GM18909 (cell line): Measurements from ENCODE around the gene SLC35F4.
"Not testable (repeated sequence)": the region's sequence is repeated elsewhere in the genome, so short reads cannot be mapped to it uniquely, and the experiment has no call there.

ENCODE experiments used
- ATAC-seq: cut with Tn5 transposase; IDR thresholded peaks from one replicate; pipeline ENCODE4 v1.9.1; 2021; ENCODE audit warnings: mild to moderate bottlenecking; ENCODE audit not compliant: unreplicated experiment, poor library complexity

The SLC35F4 gene

GRCh38 chr14:57735276-57735675 lies 130.6 kb downstream of the SLC35F4 start:
- no peak for ATAC-seq

GRCh38 chr14:57732463-57733285 lies 133.2 kb downstream of the SLC35F4 start:
- no peak for ATAC-seq

DNA sequence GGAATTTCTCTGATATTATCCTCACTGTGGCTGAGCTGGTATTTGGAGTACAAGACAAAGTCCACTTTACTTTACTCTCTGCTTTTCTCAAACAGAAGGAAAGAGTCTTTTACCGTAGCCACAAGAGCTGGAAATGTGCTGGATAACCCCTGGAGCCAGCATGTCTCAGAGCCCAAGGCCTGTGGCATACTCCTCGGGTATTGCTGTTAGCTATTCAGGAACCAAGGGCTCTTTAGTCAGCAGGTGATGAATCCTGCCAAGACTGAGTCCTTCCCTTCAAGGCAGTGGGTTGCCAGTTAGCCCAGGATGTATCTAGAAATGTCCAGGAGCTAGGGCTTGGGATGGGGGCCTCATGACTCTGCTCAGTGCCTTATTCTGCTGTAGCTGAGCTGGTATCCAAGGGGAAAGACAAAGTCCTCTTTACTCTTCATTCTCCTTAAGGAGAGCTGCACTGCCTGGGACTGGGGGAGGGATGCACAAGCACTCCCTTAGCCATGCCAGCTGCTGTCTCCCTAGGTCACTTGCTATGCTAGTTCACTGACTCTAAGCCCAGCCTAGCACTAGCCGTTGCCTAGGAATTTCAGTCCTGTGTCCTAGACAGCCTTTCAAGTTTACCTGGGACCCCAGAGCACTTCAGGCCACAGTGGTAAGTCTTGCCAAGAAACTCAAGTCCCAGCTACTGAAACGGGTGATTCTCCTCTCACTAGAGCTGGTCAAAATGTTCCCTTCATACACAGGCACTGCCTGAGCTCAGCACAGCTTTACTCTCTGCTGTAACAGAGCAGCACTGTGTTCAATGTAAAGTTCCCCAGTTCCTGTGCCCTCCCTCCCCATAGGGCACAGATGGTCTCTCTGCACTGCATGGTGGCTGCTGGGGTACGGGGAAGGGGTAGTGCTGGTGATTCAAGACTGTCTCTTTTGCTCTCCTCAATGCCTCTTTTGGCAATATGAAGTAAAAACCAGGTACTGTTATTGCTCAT lies 136.4 kb downstream of the SLC35F4 start:
- no peak for ATAC-seq

- no peak for ATAC-seq
Observed at GRCh38 chr14:57725399-57726077, 140.4 kb downstream of the SLC35F4 start.

DNA sequence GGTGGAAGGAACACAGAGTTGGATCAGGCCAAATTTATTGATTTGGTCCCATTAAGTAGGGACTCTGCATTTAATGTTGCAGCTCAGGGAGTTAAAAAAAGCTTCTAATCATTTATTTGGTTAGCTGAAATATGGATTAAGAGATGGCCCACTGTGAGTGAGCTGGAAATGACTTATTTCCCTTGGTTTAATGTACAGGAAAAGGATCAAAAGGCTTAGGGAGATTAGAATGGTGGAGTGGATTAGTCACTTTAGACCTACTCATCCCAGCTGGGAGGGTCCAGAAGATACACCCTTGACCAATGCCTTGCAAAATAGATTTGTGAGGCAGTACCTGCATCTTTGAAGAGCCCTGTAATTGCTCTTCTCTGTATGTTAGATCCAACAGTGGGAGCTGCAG lies 143.8 kb downstream of the SLC35F4 start:
- not testable (repeated sequence) for ATAC-seq

DNA sequence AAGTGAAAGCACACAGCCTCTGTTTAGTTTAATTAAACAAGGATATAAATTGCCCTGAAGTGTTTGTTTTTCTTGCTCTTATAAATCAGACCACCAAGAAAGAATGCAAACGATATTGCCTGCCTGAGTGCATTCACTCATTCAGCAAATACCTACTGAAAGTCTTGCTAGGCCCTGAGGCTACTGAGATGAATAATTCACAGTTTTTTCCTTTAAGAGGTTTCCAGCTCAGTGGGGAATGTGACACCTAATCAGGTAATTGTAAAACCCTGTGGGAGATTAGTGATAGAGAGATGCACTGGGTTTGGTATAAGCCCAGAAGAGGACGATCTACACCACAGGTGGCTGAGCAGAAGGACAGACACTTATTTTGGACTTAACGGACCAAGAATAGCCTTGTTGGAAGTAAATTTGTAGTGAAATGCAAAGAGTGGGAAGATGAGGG lies 151.4 kb downstream of the SLC35F4 start:
- ATAC-seq: no peak

DNA sequence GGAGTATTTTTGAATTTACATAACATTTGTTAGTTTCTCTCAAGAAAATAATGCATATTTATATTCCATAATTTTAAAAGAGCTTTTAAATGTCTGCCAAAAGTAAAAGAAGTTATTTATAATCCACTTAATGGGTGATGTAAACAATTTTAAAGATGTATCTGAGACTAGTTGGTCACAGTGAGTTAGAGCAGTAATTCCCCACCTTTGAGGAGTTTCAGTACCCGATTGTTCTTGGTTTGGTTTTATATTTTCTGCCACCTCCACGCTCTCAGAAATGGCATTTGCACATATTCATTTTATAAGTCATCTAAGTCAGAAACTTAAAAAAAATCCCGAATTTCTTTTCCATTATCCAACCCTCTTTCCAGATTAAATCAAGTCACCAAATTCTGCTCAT lies 153.2 kb downstream of the SLC35F4 start:
- no peak for ATAC-seq

DNA sequence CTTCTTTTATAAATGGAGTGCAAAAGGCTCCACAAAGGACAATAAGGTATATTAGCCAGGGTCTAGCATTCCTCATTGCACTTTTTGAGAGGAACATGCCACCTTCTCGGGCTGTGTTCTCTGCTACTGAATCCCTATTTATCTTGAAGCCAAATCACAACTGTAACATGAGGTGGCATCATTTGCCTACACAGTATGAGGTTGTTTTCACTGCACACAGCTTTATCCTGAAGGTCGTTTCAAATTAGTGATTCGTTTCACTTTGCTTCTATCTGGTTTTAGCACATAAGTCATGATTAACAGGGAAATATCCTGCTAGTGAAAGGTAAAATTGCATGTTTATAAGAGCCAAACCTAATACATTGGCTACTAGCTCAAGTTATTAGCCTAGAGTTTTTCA lies 153.8 kb downstream of the SLC35F4 start:
- ATAC-seq: no peak

GRCh38 chr14:57709909-57710308 lies 156.0 kb downstream of the SLC35F4 start:
- ATAC-seq: no peak

DNA sequence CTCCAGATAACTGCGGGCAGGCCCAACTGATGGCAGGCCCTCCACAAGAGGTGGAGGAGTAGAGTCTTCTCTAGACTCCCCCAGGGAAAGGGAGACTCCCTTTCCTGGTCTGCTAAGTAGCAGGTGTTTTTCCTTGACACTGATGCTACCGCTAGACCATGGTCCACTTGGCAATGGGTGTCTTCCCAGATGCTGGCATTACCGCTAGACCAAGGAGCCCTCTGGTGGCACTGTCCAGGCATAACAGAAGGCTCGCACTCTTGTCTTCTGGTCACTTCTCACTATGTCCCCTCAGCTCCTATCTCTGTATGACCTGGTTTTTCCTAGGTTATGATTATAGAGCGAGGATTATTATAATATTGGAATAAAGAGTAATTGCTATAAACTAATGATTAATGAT lies 156.8 kb downstream of the SLC35F4 start:
- not testable (repeated sequence) for ATAC-seq

DNA sequence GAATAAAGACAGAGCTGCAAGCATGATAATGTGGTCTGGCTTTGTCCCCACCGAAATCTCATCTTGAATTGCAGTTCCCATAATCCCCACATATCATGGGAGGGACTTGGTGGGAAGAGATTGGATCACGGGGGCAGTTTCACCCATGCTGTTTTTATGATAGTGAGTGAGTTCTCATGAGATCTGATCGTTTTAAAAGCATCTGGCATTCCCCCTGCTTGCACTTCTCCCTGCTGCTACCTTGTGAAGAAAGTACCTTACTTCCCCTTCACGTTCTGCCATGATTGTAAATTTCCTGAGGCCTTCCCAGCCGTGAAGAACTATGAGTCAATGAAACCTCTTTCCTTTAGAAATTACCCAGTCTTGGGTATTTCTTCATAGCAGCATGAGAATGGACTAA lies 158.7 kb downstream of the SLC35F4 start:
- ATAC-seq: no peak

DNA sequence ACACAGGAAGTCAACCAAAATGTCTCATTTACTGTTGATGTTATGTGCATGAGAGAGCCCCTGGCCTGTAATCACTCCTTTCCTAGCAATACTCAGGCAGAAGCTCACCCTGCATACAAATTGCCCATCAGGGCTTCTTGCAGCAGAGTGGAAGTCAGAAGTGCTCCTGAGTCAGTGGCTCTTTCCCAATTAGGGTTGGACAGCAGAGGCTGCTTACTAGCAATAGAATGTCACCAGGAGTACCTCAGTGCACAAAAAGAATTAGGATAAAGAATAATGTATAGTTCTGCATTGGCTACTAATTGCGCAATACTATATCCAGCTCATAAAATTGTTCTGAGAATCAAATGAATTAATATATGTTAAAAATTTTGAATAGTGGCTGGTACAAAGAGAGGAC lies 161.1 kb downstream of the SLC35F4 start:
- ATAC-seq: no peak

DNA sequence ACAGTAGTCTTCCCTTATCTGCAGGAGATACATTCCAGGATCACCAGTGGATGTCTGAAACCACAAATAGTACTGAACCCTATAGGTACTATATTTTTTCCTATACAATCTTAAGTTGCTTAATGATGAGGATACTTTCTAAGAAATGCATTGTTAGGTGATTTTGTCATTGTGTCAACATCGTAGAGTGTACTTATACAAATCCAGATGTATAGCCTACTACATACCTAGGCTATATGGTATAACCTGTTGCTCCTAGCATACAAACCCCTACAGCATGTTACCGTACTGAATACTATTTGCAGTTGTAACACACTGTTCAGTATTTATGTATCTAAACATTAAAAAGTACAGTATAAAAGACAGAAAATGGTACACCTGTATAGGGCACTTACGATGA lies 165.9 kb downstream of the SLC35F4 start:
- no peak for ATAC-seq

DNA sequence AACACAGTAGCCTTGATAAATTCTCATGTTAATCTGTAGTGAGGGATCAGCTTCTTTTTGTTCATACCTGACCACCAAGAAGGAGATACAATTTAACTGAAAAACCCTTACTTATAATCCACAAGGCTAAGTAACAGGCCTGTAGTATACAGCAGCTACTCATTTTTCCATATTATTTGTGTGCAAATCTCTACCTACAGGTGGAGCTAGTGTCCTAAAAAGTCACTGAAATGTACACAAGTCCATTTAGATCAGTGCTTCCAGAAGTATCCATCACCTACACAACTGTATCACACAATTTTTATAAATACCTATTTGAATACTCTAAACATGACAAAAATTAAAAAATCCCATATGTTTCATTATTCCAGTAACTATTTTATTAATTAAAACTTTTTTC lies 173.2 kb downstream of the SLC35F4 start:
- no peak for ATAC-seq

DNA sequence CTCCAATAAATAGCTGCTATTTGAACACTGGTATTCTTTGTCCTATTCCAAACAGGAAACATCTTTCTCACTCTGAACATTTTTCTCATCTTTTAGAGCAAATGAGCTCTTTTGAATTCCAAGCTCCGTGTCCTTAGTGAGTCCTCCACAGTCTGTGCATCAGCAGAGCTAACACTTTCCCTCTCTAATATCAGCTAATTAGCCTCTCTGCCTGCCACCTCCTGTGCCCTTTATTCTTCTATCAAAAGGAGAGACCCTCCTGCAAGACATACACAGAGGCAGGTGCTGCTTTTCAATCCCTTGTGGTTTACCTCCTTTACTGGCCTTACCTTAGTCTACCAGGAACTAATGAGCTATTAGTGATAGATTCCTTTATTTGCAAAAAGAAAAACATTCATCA lies 178.5 kb downstream of the SLC35F4 start:
- ATAC-seq: no peak

GRCh38 chr14:57686304-57686703 lies 179.6 kb downstream of the SLC35F4 start:
- no peak for ATAC-seq

- ATAC-seq: no peak
Observed at GRCh38 chr14:57671021-57671420, 194.9 kb downstream of the SLC35F4 start.

- ATAC-seq: no peak
Observed at GRCh38 chr14:57660208-57660607, 205.7 kb downstream of the SLC35F4 start.

DNA sequence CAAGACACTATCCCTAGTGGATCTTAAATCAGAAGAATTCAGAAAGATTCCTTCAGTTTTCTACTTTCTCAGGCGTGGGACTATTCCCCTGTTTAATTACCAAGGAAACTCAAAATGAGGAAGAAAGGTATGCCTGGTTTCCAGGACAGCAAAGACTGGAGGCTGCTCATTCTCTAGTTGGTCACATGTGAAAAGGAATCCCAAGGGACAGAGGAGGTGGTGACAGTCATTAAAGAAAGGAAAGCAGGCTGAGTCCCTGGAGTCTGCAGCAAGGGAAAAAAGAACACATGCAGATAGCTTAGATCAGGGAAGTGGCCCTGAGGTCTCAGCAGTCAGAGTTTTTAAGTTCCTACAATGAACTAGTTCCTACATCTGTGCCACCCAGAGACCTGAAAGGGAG lies 206.8 kb downstream of the SLC35F4 start:
- ATAC-seq: no peak

DNA sequence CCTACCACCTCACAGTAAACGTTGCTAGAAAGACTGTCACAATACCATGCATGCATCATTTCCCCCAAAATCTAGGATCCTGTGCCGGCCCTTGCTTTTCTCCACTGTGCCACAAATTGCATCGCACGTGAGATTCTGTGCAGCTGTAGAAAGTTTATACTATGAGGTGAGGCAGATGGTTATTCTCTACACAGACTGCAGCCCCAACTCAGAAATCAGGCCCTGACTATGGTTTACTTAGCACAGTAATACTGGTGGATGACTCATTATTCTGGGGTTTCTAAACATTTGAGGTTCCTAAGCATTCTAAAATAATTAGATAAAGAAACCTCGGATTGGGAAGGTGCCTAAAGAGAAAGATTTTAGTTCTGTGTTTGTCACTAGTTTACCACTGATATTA lies 208.4 kb downstream of the SLC35F4 start:
- no peak for ATAC-seq

DNA sequence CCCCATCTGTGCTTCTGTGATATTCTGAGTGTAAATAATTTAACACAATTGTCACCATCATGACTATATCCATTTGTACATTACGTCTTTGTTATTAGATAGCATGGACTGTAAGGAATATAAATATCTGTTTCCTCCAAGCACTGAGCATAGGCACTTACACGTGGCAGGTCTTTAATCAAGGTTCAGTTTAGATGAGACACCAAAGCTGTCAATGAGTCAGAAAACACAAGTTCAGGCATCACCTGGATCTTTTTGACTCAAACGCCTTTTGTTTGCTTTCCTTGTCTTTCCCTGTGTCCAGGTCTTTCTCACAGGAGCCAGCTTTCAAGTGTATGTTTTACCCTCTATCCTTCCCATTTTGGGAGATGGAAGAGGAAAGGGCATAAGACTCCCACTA lies 209.0 kb downstream of the SLC35F4 start:
- ATAC-seq: no peak
